TTC549 (cell line): ENCODE results near the gene TBC1D5.
"Not testable (repeated sequence)": the region's sequence is repeated elsewhere in the genome, so short reads cannot be mapped to it uniquely, and the experiment has no call there.

ENCODE experiments used
- FAIRE-seq: peaks from 2 replicates; lab custom pipeline; 2012; peaks lifted over from hg19 to GRCh38; lab: Jason Lieb, UNC

Gene TBC1D5

DNA sequence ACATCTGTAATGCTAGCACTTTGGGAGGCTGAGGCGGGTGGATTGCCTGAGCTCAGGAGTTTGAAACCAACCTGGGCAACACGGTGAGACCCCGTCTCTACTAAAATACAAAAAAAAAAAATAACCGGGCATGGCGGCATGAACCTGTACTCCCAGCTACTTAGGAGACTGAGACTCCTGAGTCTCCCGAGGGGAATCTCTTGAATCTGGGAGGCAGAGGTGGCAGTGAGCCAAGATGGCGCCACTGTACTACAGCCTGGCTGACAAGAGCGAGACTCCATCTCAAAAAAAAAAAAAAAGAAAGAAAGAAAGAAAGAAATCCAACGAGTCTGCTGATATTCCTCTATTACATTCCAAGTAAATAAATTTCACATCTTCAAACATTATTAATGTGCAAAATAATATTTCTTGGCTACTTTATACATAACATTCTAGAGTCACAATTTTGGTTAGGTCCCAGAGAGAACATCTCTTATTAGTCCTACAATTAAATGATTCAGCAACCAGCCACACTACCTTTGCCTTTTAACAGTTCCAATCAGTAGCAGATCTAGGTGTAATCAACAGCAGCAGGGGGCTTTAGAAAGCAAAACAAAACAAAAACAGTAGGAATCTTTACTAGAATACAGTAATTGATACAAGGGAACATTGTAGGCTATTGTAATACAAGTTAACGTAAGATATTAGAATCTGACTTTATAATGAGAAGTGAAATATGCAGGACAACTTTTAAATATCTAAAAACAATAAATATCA is 195.8 kb downstream of the TBC1D5 start:
- FAIRE-seq, result no peak

DNA sequence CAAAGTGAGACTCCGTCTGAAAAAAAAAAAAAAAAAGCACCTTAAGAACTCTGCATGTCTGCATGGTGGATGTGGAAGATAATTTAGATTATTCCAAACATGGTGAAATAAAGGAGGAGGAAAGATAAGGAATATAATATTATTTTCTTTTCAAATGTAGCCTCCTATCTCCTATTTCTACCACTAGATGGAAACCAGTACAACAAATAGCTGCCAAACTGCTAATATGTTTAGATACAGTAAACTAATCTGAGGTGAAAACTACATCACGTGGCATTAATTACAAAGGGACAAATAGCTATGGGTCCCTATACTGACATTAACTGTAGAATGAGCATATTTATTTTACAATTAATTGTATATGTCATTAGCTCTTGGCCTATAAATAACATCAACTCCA is 197.8 kb downstream of the TBC1D5 start:
- no peak for FAIRE-seq

DNA sequence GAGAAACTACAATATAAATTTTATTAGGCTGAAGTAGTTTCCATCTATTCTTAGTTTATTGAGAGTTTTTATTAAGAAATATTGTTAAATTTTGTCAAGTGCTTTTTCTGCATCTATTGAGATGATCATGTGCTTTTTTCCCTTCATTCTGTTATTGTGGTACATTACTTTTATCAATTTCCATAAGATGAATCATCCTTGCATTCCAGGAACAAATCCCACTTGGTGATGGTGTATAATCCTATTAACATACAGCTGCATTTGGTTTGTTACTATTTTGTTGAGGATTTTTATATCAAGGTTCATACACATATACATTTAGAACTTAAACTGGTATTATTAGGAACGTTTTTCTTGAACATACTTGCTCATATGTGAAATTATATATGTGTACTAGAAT is 199.8 kb downstream of the TBC1D5 start:
- FAIRE-seq, result no peak

DNA sequence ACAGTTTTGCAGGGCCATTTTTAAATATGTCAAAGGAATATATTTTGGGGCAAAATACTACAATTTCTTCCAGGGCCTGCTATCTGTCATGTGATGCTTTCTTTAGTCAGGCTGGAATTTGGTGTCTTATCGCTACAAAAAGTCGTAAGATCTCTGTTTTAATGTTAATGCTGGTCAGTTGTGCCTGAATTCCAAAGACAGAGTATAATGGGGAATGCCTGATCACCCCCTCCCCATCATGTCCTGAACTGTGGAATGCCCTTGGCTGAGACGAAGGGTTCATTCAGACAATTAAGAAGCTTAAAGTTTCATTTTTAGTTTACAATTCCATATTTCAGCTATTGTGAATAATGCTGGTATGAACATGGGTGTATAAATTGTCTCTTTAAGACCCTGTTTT is 203.0 kb downstream of the TBC1D5 start:
- no peak for FAIRE-seq

DNA sequence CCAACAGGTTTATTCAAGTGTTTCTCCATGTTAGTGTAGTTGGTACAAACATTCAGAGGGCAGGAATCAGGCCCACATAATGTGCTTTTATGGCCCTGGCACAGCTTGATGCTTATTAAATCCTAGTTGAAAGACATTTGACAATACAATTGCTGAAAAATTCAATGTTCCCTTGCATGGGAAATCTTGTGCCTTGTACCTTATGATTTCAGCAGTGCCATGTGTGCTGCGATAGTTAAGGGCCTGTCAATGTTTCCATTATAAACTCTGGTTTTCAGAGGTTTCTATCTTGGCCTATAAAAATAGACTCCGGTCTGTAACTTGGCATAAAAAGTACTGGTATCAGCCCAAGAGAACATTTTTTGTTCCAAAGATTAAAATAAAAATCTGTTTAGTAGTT is 207.2 kb downstream of the TBC1D5 start:
- FAIRE-seq, result no peak

DNA sequence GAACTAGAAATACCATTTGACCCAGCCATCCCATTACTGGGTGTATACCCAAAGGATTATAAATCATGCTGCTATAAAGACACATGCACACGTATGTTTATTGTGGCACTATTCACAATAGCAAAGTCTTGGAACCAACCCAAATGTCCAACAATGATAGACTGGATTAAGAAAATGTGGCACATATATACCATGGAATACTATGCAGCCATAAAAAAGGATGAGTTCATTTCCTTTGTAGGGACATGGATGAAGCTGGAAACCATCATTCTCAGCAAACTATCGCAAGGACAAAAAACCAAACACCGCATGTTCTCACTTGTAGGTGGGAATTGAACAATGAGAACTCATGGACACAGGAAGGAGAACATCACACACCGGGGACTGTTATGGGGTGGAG is 210.0 kb downstream of the TBC1D5 start:
- FAIRE-seq, result not testable (repeated sequence)

DNA sequence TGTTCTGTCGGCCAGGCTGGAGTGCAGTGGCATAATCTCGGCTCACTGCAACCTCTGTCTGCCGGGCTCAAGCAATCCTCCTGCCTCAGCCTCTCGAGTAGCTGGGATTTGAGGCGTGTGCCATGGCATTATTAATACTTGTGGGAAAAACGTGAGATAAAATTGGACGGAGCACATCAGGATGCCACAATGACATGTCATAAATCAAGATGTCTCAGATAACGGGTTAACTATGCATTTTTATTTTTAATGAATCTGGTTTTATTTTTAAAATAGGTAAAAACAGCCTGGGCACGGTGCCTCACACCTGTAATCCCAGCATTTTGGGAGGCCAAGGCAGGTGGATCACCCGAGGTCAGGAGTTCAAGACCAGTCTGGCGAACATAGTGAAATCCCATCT is 212.8 kb downstream of the TBC1D5 start:
- no peak for FAIRE-seq

DNA sequence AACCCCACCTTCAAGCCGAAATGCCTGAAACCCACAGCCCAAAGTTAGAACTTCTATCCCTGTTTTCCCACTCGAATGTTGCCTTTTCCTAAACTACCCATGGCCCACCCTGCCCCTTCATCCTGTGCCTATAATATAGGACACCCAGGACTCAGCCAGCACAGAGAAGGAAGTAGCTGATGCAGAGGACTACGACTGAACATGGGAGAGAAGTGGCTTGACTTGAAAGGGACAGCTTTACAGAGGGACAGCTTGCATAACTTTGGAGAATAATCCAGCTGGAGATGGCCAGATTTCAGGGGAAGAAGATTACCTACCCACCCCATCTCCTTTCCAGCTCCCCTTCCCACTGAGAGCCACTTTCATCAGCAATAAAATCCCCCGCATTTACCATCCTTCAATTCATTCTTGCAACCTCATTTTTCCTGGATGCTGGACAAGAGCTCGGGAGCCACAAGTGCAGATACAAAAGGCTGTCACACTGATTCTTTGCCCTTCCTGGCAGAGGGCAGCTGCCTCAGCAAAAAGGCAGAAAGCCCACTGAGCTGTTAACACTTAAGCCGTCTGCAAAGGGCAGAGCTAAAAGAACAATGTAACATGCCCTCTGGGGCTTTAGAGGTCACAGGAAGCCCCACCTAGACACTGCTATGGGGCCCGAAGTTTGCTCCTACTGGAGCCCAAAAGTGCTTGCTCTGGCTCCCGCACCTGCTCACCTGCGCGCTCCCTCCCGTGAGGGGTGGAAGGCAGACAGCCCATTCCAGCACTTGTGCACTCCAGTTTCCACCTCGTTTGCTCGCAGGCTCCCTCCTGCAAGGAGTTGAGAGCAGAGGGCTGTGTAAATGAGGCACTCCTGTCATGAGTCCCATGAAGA is 224.0 kb downstream of the TBC1D5 start:
- no peak for FAIRE-seq

DNA sequence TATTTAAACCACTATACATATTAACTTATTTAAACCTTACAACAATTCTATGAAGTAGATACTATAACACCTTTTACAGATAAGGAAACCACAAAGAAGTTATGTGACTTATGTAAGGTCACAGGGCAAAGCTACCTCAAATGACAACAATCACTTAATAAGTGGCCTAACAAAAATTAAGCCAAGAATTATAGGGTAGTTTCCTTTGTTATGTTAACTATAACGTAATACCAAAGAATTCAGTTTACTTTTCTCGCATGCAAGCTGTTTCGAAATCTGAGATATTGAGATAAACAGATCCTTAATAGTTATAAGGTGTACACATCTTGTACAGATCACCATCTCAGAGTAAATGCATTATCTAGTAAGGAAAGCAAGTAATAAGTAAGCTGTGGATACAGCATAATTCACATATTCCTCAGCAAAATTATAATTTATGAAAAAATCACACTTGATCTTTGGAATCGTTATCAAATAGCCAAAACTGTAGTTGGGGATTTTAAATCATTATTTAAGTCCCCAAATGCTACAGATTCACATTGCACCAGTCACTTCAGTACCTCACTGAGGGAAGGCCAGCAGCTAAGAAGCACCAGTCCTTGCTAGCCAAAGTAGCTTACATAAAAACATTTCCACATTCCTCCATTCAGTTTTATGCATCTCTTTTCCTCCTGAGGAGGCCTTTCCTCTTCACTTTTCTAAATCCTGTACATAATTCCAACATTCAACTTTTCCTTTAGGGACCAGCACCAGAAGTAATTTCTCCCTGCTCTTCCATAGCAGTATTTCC is 226.8 kb downstream of the TBC1D5 start:
- no peak for FAIRE-seq

DNA sequence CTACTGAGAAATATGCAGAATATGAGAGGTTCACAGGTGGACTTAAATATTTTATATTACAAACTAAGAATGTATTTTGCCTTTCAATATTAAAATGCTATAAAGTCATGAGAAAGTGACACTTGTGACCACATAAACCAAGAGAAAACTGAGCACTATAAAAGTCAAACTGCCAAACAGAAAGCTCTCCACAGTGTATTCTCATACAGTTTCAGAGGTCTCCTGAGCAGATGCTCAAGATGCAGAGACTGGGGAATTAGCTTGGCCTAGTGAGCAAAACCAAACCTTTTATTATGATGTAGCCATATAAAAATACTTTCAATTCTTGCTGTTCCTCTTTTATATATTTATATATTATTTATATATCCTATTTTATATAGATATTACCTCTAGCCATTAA is 227.8 kb downstream of the TBC1D5 start:
- no peak for FAIRE-seq

DNA sequence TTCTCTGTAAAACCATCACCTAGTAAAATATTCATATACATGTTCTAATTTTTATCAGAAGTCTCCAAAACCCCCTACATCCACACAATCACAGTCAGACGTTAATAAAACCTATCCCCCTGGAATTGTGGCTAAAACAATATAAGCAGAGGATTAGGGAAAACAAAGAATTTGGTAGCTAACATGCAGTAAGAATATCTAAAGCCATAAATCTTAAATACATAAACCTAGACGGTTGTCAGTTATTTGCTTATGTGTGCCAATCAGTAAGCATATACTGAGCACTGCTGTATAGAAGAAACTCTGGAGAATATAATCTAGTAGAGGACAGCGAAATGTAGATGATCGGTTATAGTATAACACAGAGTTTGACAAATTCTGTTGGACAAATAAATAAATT is 232.2 kb downstream of the TBC1D5 start:
- no peak for FAIRE-seq

DNA sequence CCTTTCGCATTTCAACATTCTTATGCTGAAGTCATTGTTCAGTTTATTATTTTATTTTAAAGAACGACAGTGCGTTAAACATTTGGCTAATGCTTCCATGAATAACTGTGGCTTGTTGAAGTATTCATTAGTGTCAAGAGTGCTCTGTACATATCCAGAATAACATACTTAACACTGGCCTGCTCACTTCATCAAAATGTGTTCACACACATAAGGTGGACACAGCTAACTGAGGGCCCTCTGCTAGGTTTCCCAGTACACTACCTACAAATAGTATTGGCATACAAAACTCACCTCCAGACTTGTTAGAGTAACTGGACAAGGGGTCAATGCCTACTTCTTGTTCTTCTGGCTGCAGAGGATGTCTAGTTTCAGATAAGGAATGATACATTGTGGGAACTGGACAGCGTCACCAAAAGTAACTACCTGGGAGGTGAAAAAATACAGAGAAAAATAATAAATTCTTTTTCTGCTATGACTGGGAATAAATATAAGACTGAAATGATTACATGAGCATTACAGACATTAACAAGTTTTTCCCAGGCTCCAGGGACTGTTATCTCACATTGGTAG is 234.2 kb downstream of the TBC1D5 start:
- no peak for FAIRE-seq

DNA sequence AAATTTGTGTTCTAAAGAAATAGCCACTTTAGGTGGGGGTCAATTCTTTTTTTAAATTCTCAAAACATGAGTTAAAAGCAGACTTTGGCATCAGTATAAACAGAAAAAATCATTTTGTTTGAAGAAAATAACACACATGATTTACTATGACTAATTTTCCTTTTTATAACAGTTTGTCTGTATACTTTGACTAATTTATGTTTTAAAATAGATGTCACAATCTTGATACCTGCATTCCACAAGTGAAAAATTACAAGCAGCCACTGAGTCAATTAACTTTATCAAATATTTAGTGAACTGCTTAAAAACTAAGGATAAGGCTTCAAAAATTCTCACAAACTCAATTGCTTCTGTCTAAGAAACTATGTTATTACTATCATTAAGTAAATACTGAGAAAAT is 235.0 kb downstream of the TBC1D5 start:
- FAIRE-seq, result no peak

DNA sequence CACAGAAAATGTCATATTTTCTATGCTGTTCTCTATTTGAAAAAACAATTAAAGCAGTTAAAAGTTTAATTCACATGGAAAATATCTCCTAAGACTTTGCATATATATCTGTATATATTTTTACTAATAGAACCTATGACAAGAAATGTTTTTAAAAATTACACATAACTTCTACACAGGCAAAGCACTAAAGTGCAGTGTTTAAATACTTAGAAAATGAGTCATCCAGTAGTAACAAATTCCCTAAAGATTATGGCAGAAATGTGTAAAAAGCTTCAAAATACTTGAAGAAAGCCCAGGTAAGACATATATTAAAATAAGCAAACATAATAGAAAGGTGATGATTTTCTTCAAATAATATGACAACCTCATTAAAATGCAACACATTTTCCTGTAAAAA is 236.6 kb downstream of the TBC1D5 start:
- FAIRE-seq, result no peak

DNA sequence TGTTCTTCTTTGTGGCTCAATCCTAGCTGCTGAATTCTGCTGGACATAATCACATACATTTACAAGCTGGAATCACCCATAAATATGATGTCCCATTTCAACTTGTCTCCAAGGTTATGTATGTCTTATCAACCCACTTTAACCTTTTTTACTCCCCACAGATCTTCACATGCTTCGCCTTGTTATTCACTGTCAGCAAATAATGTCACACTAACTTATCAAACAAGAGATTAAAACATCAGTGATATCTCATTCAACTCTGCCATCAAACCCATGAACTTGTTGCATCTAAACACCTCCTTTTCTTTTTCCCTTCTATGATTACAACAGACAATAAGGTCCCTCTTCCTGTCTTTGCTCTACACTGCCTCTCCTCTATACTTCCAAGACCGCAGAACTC is 240.7 kb downstream of the TBC1D5 start:
- no peak for FAIRE-seq

DNA sequence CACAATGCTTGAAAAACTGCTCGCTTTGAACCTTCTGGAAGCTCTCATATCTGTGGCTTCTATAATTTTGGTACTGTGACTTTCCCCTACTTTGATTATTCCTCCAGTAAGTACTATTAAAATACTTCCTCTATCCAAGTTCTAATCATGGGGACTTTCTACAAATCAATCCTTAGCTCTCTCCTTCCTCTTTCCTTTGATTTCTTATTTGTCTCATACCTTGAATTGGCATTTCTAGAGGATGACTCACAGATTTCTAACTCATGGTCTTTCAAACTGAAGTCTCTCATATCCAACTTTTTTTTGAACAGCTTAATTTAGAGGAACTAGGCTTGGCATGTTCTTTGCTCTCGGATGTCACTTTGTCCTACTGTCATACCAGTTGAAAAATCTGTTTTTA is 241.8 kb downstream of the TBC1D5 start:
- FAIRE-seq, result no peak

DNA sequence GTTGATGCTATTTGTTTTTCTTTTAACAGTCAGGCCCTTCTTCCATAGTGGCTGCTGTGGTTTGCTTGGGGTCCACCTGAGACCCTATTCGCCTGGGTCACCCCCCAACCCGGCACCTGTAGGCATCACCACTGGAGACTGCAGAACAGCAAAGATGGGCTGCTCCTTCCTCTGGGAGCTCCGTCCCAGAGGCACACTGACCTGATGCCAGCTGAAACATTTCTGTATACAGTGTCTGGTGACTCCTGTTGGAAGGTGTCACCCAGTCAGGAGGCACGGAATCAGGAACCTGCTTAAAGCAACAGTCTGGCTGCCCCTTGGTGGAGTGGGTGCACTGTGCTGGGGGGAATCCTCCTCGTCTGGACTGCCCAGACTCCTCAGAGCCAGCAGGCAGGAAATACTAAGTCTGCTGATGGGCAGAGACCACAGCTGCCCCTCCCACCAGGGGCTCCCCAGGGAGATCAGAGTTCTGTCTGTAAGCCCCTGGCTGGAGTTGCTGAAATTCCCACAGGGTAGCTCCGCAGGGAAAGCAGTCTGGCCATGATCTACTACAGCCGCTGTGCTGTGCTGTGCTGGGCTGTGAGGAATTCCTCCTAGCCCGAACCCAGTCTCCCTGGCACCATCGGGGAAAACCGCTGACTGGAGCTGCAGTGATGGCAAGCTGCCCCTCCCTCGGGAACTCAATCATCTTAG is 248.2 kb downstream of the TBC1D5 start:
- no peak for FAIRE-seq

DNA sequence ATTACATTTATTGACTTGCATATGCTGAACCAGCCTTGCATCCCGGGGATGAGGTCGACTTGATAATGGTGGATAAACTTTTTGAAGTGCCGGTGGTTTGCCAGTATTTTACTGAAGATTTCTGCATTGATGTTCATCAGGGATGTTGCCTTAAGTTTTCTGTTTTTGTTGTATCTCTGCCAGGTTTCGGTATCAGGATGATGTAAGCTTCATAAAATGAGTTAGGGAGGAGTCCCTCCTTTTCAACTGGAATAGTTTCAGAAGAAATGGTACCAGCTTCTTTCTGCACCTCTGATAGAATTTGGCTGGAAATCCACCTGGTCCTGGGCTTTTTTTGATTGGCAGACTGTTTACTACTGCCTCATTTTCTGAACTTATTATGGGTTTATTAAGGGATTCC is 250.8 kb downstream of the TBC1D5 start:
- no peak for FAIRE-seq

DNA sequence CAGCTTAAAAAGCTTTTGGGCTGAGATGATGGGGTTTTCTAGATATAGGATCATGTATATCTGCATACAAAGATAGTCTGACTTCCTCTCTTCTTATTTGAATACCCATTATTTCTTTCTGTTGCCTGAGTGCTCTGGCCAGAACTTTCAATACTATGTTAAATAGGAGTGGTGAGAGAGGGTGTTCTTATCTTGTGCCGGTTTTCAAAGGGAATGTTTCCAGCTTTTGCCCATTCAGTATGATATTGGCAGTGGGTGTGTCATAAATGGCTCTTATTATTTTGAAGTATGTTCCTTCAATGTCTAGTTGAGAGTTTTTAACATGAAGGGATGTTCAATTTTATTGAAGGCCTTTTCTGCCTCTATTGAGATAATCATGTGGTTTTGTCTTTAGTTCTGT is 251.2 kb downstream of the TBC1D5 start:
- not testable (repeated sequence) for FAIRE-seq

DNA sequence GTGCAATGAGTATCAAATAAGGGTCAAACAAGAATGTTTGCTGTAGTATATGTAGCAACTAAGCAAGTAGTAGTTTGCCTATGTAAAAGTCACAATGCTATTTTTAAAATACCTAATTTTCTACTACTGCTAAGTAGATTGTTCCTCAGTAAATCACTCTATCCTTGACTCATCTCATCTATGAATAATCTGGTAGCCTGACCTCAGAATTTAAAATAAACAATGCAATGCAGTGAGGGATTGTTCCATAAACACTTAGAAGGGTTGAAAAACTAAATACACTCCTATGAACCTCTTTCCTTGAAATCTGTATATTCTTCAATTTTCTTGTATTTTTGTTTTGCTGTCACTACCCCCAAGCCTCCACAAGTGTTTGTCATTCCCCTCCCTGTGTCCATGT is 253.3 kb downstream of the TBC1D5 start:
- no peak for FAIRE-seq

DNA sequence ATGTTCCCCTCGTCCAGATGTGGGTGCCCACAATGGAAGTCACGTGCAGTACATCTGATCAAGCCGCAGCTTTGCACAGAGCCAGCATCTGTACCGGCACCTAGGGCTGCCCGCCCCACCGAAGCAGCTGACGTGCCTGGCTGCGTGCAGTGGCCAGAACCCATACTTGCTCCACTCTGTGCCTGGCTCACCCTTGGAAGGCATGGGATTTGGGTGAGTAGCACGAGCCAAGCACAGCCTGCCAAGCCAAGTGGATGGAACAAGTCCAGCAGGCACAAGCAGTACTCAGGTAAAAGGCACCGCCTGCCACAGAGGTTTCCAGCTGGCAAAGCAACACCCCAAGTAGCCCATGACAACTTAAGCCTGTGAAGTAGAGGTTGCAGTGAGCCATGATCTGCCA is 261.3 kb downstream of the TBC1D5 start:
- no peak for FAIRE-seq
